ENCODE measurements around the gene DDX1.

Gene DDX1

DNA sequence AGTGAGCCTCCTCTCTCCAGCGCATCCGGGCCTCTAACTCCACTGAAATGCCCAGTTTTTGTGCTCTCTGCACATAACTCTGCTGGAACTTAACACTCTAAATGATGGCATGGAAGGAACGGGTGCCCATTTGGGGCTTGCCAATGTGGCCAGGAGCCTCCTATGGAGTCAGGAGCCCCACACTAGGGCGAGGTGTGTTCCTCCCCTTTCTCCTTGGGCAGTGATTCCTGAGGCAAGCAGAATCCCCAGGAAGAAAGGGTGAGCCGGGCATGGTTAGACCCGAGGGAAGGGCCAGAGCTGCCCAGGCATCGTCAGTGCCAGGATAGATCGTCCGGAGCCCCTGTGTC lies 63.0 kb downstream of the DDX1 start:
- H3K4me3 ChIP-seq (ENCODE audit: low read depth, low read length), result no peak overlapping the region
- TF ChIP-seq, protein P1, sequence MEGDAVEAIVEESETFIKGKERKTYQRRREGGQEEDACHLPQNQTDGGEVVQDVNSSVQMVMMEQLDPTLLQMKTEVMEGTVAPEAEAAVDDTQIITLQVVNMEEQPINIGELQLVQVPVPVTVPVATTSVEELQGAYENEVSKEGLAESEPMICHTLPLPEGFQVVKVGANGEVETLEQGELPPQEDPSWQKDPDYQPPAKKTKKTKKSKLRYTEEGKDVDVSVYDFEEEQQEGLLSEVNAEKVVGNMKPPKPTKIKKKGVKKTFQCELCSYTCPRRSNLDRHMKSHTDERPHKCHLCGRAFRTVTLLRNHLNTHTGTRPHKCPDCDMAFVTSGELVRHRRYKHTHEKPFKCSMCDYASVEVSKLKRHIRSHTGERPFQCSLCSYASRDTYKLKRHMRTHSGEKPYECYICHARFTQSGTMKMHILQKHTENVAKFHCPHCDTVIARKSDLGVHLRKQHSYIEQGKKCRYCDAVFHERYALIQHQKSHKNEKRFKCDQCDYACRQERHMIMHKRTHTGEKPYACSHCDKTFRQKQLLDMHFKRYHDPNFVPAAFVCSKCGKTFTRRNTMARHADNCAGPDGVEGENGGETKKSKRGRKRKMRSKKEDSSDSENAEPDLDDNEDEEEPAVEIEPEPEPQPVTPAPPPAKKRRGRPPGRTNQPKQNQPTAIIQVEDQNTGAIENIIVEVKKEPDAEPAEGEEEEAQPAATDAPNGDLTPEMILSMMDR (IDR thresholded peaks at IDR 0.05; ENCODE audit: borderline replicate concordance, insufficient read depth, low read depth, low read length), result no peak

DNA sequence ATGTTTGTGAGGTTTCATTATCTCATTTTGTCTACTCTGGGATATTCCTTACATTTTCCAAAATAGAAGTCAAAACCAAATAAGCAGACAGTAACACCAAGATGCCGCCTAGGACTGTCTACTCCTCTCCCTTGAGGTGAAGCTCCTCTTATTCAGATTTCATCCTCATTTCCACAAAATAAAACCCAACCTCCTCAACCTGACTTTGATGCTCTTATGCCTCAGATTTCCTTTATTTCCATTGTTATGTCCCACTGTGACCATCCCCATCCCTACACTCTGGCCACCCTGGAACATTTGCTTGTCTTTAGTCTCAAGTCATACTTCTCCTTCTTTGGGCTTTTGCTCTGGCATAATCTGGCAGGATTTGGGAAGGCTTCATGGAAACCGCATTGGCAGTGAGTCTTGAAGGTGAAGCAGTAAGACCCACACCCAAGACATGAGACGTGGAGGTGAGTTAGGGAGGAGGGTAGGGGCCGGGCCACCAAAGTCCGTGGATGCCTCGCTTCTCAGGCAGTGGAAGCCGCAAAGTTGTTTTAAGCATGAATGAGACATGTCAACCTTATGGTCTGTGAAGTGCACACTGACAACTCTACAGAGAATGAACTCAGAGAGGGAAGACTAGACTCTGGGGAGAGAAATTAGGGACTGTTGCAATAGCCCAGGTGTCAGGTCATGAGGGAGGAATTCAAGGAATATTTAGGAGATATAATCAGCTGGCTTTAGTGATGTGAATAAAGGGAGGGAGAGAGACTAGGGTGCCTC lies 63.6 kb downstream of the DDX1 start:
- H3K4me3 ChIP-seq (ENCODE audit: low read depth, low read length), result no peak overlapping the region
- TF ChIP-seq, protein P1 (IDR thresholded peaks at IDR 0.05; ENCODE audit: borderline replicate concordance, insufficient read depth, low read depth, low read length), result no peak

DNA sequence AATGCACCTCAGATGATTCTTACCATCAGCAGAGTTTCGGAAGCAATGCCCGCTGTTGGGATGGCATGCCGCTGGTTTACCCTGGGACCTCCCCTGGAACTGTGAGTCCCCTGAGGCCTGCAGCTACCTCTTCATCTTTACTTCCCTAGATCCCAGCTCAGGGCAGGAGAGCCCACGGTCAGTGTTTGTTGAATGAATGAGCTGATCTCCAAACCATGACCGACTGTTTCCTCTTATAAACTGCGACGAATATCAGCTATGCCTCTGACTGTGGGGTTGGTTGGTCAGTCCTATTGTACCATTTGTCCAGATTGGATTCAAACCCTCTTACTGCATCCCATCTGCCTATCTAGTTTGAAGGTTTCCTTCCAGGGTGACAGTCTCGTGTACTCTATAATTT lies 64.4 kb downstream of the DDX1 start:
- no peak overlapping the region for H3K4me3 ChIP-seq (ENCODE audit: low read depth, low read length)
- TF ChIP-seq, protein P1 (IDR thresholded peaks at IDR 0.05; ENCODE audit: borderline replicate concordance, insufficient read depth, low read depth, low read length), result no peak

DNA sequence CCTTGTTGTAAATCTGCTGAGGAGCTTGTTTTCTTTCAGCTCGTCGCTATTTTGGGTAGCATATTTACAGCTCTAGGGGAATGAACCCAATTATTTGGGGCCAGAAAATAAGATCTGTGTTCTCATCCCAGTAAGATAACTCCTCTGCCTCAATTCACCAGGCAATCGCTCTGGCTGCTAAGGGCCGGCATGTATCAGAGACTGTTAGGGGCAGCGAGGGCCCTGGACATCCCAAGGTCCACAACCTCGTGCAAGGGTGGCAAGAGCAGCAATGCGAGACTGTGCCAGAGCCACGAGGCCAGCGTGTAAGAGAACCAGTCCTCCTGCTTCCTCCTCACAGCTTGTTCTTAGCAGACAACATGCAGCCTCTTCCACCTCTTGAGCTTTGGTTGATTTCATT lies 66.1 kb downstream of the DDX1 start:
- no peak overlapping the region for H3K4me3 ChIP-seq (ENCODE audit: low read depth, low read length)
- TF ChIP-seq, protein P1 (IDR thresholded peaks at IDR 0.05; ENCODE audit: borderline replicate concordance, insufficient read depth, low read depth, low read length), result no peak

DNA sequence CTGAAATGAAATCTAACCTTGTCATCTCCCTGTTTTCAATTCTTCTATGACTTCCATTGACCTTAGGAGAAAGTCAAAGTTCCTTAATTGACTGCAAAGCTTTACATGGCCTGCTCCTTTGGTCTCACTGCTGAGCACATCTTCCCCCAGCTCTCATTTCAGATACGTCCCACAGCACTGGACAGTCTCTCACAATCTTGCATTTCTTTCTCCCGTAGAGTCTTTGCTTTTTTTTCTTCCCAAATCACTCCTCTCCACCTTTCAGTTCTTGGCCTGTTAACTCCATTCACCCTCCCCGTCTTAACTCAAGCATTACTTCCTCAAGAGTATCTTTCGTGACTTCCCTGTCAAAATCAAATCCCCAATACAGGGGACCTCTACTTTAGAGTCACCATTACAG lies 67.2 kb downstream of the DDX1 start:
- TF ChIP-seq, protein P1 (IDR thresholded peaks at IDR 0.05; ENCODE audit: borderline replicate concordance, insufficient read depth, low read depth, low read length), result no peak
- no peak overlapping the region for H3K4me3 ChIP-seq (ENCODE audit: low read depth, low read length)

DNA sequence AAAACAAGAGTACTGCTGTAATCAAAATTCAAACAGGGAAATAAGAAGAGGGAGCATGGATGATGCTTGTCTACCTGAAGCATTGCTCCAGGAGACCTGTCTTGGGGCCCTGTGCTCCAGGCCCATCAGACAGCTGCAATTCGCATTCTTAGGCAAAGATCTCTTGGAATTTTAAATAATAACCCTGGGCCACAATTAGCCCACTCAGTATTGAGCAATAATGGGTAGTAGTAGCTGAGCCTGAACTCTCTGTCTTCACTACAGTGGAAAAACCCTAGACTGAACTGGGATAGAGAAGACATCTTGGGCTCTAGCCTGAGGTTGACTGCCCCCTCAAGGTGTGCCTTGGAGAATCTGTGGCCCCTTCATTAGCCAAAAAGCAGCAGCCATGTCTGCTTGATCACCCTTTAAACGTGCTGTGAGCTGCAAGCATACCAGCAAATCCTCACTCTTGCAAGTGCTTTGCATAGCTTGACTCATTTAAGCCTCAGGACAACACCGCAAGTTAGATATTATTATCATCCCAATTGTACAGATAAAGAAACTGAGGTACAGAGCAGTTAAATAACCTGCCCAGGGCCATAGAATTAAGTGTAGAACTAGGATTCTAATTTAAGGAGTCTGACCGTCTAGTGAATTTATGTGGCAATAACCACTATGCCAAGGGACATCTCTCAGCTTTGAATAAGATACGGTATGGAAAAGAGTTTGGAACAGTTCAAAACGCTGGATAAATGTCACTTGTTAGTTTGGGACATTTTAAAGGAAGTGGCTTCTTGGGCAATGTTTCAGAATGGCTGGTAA lies 69.0 kb downstream of the DDX1 start:
- no peak overlapping the region for H3K4me3 ChIP-seq (ENCODE audit: low read depth, low read length)
- TF ChIP-seq, protein P1 (IDR thresholded peaks at IDR 0.05; ENCODE audit: borderline replicate concordance, insufficient read depth, low read depth, low read length), result no peak

DNA sequence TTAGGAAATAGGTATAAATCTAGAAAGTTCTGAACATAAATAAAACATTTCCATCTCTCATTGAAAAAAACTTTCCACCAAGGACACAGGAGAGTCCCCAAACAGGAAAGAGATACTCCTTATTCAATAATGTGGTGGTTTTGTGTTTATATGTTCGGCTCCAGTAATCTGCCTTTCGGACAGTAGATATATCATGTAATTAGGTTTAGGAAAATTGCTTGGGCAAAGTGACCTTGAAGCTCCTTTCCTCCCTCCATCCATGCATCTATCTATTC lies 69.6 kb downstream of the DDX1 start:
- H3K4me3 ChIP-seq (ENCODE audit: low read depth, low read length), result no peak overlapping the region
- TF ChIP-seq, protein P1 (IDR thresholded peaks at IDR 0.05; ENCODE audit: borderline replicate concordance, insufficient read depth, low read depth, low read length), result no peak
